Keratinocyte (primary cell): Measurements from ENCODE around the gene TAS2R7. TPM values are rescaled to one million over a fixed set of nuclear protein-coding genes. Genes with fewer than 3 reads are reported as not detected.

Experiments used
- DNase-seq: peaks from one replicate; pipeline ENCODE4 v3.0.0-alpha.2; 2011; ENCODE audit warnings: low read depth, missing footprints, low spot score
- FAIRE-seq: peaks from 2 replicates; lab custom pipeline; 2011; peaks lifted over from hg19 to GRCh38; lab: Jason Lieb, UNC
- H2AFZ ChIP-seq: 2 replicates; pipeline ENCODE4 v1.6.0; 2012; ENCODE audit warnings: low read length, control low read depth, inconsistent platforms; ENCODE audit not compliant: control insufficient read depth
- H3K27ac ChIP-seq: 2 replicates; pipeline ENCODE4 v1.5.1; 2011; ENCODE audit warnings: low read length; ENCODE audit not compliant: control insufficient read depth, insufficient read depth
- H3K27me3 ChIP-seq: 3 replicates; pipeline ENCODE4 v1.6.0; 2011; ENCODE audit warnings: low read length; ENCODE audit not compliant: control insufficient read depth, insufficient read depth; ENCODE audit errors: extremely low read depth
- H3K36me3 ChIP-seq, 2 experiments: 2 replicates in 1 of 2; 3 replicates in 1 of 2; pipeline ENCODE4 v1.5.1; 2011; ENCODE audit warnings: low read length in 2 of 2, mild to moderate bottlenecking in 1 of 2; ENCODE audit not compliant: control insufficient read depth in 2 of 2, insufficient read depth in 2 of 2; ENCODE audit errors: extremely low read depth in 1 of 2
- H3K4me1 ChIP-seq: 3 replicates; pipeline ENCODE4 v1.5.1; 2011; ENCODE audit warnings: low read length; ENCODE audit not compliant: control insufficient read depth, insufficient read depth; ENCODE audit errors: extremely low read depth
- H3K4me2 ChIP-seq: 3 replicates; pipeline ENCODE4 v1.6.0; 2011; ENCODE audit warnings: low read depth, low read length; ENCODE audit not compliant: control insufficient read depth, insufficient read depth; ENCODE audit errors: extremely low read depth
- H3K4me3 ChIP-seq, 3 experiments: fragments of 200-600 bp in 1 of 3; sonication (generic) in 1 of 3; 2 replicates in 2 of 3; 3 replicates in 1 of 3; pipeline ENCODE4 v1.5.1; 2011 to 2016; ENCODE audit warnings: low read length in 3 of 3, mild to moderate bottlenecking in 3 of 3, control low read depth in 2 of 3, inconsistent platforms in 1 of 3, low read depth in 1 of 3, mixed read lengths in 1 of 3, mixed run types in 1 of 3, moderate library complexity in 1 of 3; ENCODE audit not compliant: control insufficient read depth in 2 of 3, insufficient read depth in 2 of 3; ENCODE audit errors: extremely low read depth in 1 of 3
- H3K79me2 ChIP-seq: 2 replicates; pipeline ENCODE4 v1.6.0; 2012; ENCODE audit warnings: low read length; ENCODE audit not compliant: control insufficient read depth, insufficient read depth
- H3K9ac ChIP-seq: 3 replicates; pipeline ENCODE4 v1.6.0; 2011; ENCODE audit warnings: low read length; ENCODE audit not compliant: control insufficient read depth, insufficient read depth; ENCODE audit errors: extremely low read depth
- H3K9me1 ChIP-seq: 3 replicates; pipeline ENCODE4 v1.6.0; 2011; ENCODE audit warnings: low read length; ENCODE audit not compliant: control insufficient read depth, insufficient read depth; ENCODE audit errors: extremely low read depth
- H3K9me3 ChIP-seq: 2 replicates; pipeline ENCODE4 v1.5.1; 2012; ENCODE audit warnings: low read depth, low read length; ENCODE audit not compliant: control insufficient read depth
- H4K20me1 ChIP-seq: 3 replicates; pipeline ENCODE4 v1.6.0; 2011; ENCODE audit warnings: low read length; ENCODE audit not compliant: control insufficient read depth, insufficient read depth; ENCODE audit errors: extremely low read depth
- CTCF ChIP-seq, 3 experiments: IDR thresholded peaks in 1 of 3; conservative IDR thresholded peaks in 1 of 3; optimal IDR thresholded peaks in 1 of 3; 2 replicates in 2 of 3; 3 replicates in 1 of 3; pipeline versions ENCODE3 to v1.5.1; 2011; ENCODE audit warnings: low read length in 3 of 3, mild to moderate bottlenecking in 3 of 3, moderate library complexity in 2 of 3, control low read depth in 1 of 3, inconsistent platforms in 1 of 3; ENCODE audit not compliant: insufficient read depth in 2 of 3; ENCODE audit errors: extremely low read depth in 1 of 3
- EZH2 ChIP-seq: IDR thresholded peaks from one replicate; pipeline ENCODE4 v1.6.1; 2012; ENCODE audit warnings: inconsistent platforms, mild to moderate bottlenecking, low read length, moderate library complexity
- dilution Hi-C: fragments of 300-500 bp; cut with MboI; formaldehyde crosslinking; loops from one replicate; pipeline ENCODE4 v1.7.0; 2020; ENCODE audit warnings: low sequenced_read_pairs; ENCODE audit not compliant: extremely low pct_ligation_motif_present
- polyA plus RNA-seq, 5 experiments: library from polyadenylated mRNA; depleted of rRNA in 3 of 5; stranded (reverse) in 3 of 5; stranded (forward) in 1 of 5; unstranded in 1 of 5; fragments of >200 nt; gene quantifications; 1 replicate in 1 of 5; 2 replicates in 3 of 5; 3 replicates in 1 of 5; pipeline versions ENCODE4 v1.2.1 to v1.2.3, GENCODE V29; 2011 to 2012; ENCODE audit warnings: missing spikeins in 2 of 5, low read depth in 1 of 5, low replicate concordance in 1 of 5

Gene TAS2R7
- polyA plus RNA-seq, 1 donor (not counting 4 experiments of a cell fraction or from before 2014, with no cell fraction given) = not detected

- H3K9ac ChIP-seq = no peak overlapping the region
- H2AFZ ChIP-seq = no peak overlapping the region
- H3K9me1 ChIP-seq = no peaks in the 10 kb centered on the region
- no peaks in the 10 kb centered on the region for H3K79me2 ChIP-seq
- H3K4me1 ChIP-seq = no peaks in the 10 kb centered on the region
- TF ChIP-seq EZH2 (no peak), CTCF (optimal IDR thresholded peaks at IDR 0.05 in 1 of 3, IDR thresholded peaks at IDR 0.05 in 1 of 3, conservative IDR thresholded peaks at IDR 0.05 in 1 of 3; ENCODE audit: extremely low read depth in 1 of 3, insufficient read depth in 2 of 3, low read length in 3 of 3) (no peak)
- dilution Hi-C loops = no loop called here
- no peak for FAIRE-seq
- no peak overlapping the region for H3K4me2 ChIP-seq
- H3K27me3 ChIP-seq = no peaks in the 10 kb centered on the region
- DNase-seq = no peak
- no peak overlapping the region for H3K27ac ChIP-seq
- no peaks in the 10 kb centered on the region for H3K9me3 ChIP-seq
- H4K20me1 ChIP-seq = no peaks in the 10 kb centered on the region
- H3K36me3 ChIP-seq = no peaks in the 10 kb centered on the region
- H3K4me3 ChIP-seq = no peak overlapping the region
These were observed 9.6 kb upstream of the TAS2R7 start for GRCh38 chr12:10811883-10812536.

- Histone ChIP-seq H3K27ac (no peak within 1 kb of the TSS), H3K27me3 (no peaks in the 10 kb centered on the region), H3K9ac (no peak within 1 kb of the TSS), H3K4me2 (no peak within 1 kb of the TSS), H3K4me3 (no peak within 1 kb of the TSS), H3K9me1 (no peaks in the 10 kb centered on the region), H3K4me1 (no peaks in the 10 kb centered on the region), H3K9me3 (no peaks in the 10 kb centered on the region), H2AFZ (no peak within 1 kb of the TSS), H3K79me2 (no peaks in the 10 kb centered on the region), H4K20me1 (no peaks in the 10 kb centered on the region), H3K36me3 (no peaks in the 10 kb centered on the region)
- no peak for TF ChIP-seq EZH2
- TF ChIP-seq CTCF (optimal IDR thresholded peaks at IDR 0.05 in 1 of 3, IDR thresholded peaks at IDR 0.05 in 1 of 3, conservative IDR thresholded peaks at IDR 0.05 in 1 of 3; ENCODE audit: extremely low read depth in 1 of 3, insufficient read depth in 2 of 3, low read length in 3 of 3) = no peak
- dilution Hi-C loops = no loop called here
- no peak for DNase-seq
- no peak for FAIRE-seq
These were observed 7.6 kb upstream of the TAS2R7 start, which contains the start of gene TAS2R9 for GRCh38 chr12:10810068-10810467. Gene TAS2R9, minus strand, starts transcription at chr12:10810168. Its CDS starts 93 bp downstream, at chr12:10810075.
